Breast epithelium (tissue), 3 donors: ENCODE measurements around the gene ZBTB43.

ENCODE experiments used
- CTCF ChIP-seq, 3 donors: fragments of 450-650 bp; IDR thresholded peaks; one replicate each; pipeline ENCODE4 v1.5.1; 2016 to 2017; ENCODE audit warnings: antibody characterized with exemption in 3 of 3, mild to moderate bottlenecking in 3 of 3, moderate library complexity in 3 of 3
- POLR2A ChIP-seq: fragments of 450-650 bp; IDR thresholded peaks from one replicate; pipeline ENCODE4 v1.6.1; 2016; ENCODE audit warnings: antibody characterized with exemption, mild to moderate bottlenecking, moderate library complexity
- POLR2AphosphoS5 ChIP-seq, 3 donors: sonication (generic); formaldehyde crosslinking; IDR thresholded peaks; one replicate each; pipeline ENCODE4 v1.6.1; 2017; ENCODE audit warnings: antibody characterized with exemption in 3 of 3

GRCh38 chr9:126854734-126855133, 49.9 kb downstream of the ZBTB43 start:
- TF ChIP-seq CTCF (IDR thresholded peaks at IDR 0.05) (no peak), POLR2A (no peak), POLR2AphosphoS5 (IDR thresholded peaks at IDR 0.05) (no peak)
